HEK293 (cell line): ENCODE data around the gene KIAA0513.
"Not testable (repeated sequence)": the region's sequence is repeated elsewhere in the genome, so short reads cannot be mapped to it uniquely, and the experiment has no call there.

Experiments used
- CTCF ChIA-PET: fragments of 350-600 bp; formaldehyde crosslinking; extraction: SDS; loops from one replicate; lab custom pipeline; 2021; ENCODE audit warnings: antibody characterized with exemption; lab: Yijun Ruan, JAX
- POLR2A ChIA-PET: fragments of 300-600 bp; formaldehyde crosslinking; extraction: SDS; loops from one replicate; lab custom pipeline; 2020; ENCODE audit warnings: antibody characterized with exemption, inconsistent platforms; lab: Yijun Ruan, JAX
- H3K27ac ChIP-seq: fragments of 200-500 bp; sonication (Bioruptor generic); 2 replicates; pipeline ENCODE4 v1.5.1; 2014; ENCODE audit warnings: low read depth, low read length, control low read depth, inconsistent platforms; ENCODE audit errors: extremely low read depth
- H3K36me3 ChIP-seq, 2 experiments: fragments of 200-500 bp in 1 of 2; sonication (Bioruptor generic) in 1 of 2; 1 replicate in 1 of 2; 2 replicates in 1 of 2; pipeline ENCODE4 v1.5.1; 2014 to 2017; ENCODE audit warnings: inconsistent platforms in 2 of 2, low read length in 2 of 2; ENCODE audit not compliant: control insufficient read depth in 2 of 2, insufficient read depth in 1 of 2
- H3K4me1 ChIP-seq: fragments of 200-500 bp; sonication (Bioruptor generic); 2 replicates; pipeline ENCODE4 v1.5.1; 2014; ENCODE audit warnings: mild to moderate bottlenecking, low read length, inconsistent platforms; ENCODE audit not compliant: control insufficient read depth, insufficient read depth
- H3K4me3 ChIP-seq: 2 replicates; pipeline ENCODE4 v1.5.1; 2011; ENCODE audit warnings: low read depth, mild to moderate bottlenecking, control low read depth, low read length, moderate library complexity
- H3K9me3 ChIP-seq: fragments of 200-500 bp; sonication (Bioruptor generic); 2 replicates; pipeline ENCODE4 v1.5.1; 2014; ENCODE audit warnings: low read depth, low read length, inconsistent platforms; ENCODE audit not compliant: control insufficient read depth, insufficient read depth
- GLI2 ChIP-seq: fragments of 450-650 bp; formaldehyde crosslinking; IDR thresholded peaks from 2 replicates; pipeline ENCODE4; 2017; ENCODE audit warnings: missing biosample characterization, missing genetic modification characterization, low read depth, borderline replicate concordance
- HOXA7 ChIP-seq: sonication (generic); formaldehyde crosslinking; IDR thresholded peaks from 2 replicates; pipeline ENCODE4 v1.8.1; 2022; ENCODE audit warnings: missing genetic modification reagents, borderline replicate concordance
- ZFP41 ChIP-seq: fragments of 450-650 bp; formaldehyde crosslinking; IDR thresholded peaks from 2 replicates; pipeline ENCODE4 v1.5.1; 2016; ENCODE audit warnings: missing biosample characterization, missing genetic modification characterization, borderline replicate concordance
- ZFP69B ChIP-seq: fragments of 450-650 bp; formaldehyde crosslinking; IDR thresholded peaks from 2 replicates; pipeline ENCODE4 v1.5.1; 2016; ENCODE audit warnings: missing biosample characterization, missing genetic modification characterization
- ZIC2 ChIP-seq: fragments of 450-650 bp; formaldehyde crosslinking; IDR thresholded peaks from 2 replicates; pipeline ENCODE4 v1.5.1; 2016; ENCODE audit warnings: missing biosample characterization, missing genetic modification characterization
- ZNF221 ChIP-seq: fragments of 450-650 bp; formaldehyde crosslinking; IDR thresholded peaks from 2 replicates; pipeline ENCODE4 v1.5.1; 2017; ENCODE audit warnings: missing biosample characterization, missing genetic modification characterization, borderline replicate concordance
- ZNF248 ChIP-seq: fragments of 450-650 bp; formaldehyde crosslinking; IDR thresholded peaks from 2 replicates; pipeline ENCODE4 v1.5.1; 2017; ENCODE audit warnings: missing biosample characterization, missing genetic modification characterization
- ZNF274 ChIP-seq, 2 experiments: fragments of 200-500 bp in 1 of 2; fragments of 450-650 bp in 1 of 2; sonication (Bioruptor generic) in 1 of 2; formaldehyde crosslinking in 1 of 2; IDR thresholded peaks; 2 replicates each; pipeline versions ENCODE4 v1.5.1 to v1.6.1; 2014 to 2016; ENCODE audit warnings: borderline replicate concordance in 1 of 2, inconsistent platforms in 1 of 2, low read length in 1 of 2, missing biosample characterization in 1 of 2, missing genetic modification characterization in 1 of 2
- ZNF311 ChIP-seq: fragments of 450-650 bp; formaldehyde crosslinking; IDR thresholded peaks from 2 replicates; pipeline ENCODE4 v1.5.1; 2017; ENCODE audit warnings: missing biosample characterization, missing genetic modification characterization, borderline replicate concordance
- ZNF394 ChIP-seq: fragments of 450-650 bp; formaldehyde crosslinking; IDR thresholded peaks from 2 replicates; pipeline ENCODE4 v1.5.1; 2016; ENCODE audit warnings: missing biosample characterization, missing genetic modification characterization, mild to moderate bottlenecking, moderate library complexity, borderline replicate concordance
- ZNF555 ChIP-seq: fragments of 450-650 bp; formaldehyde crosslinking; conservative IDR thresholded peaks from 2 replicates; pipeline ENCODE4 v1.5.1; 2017; ENCODE audit warnings: missing biosample characterization, mild to moderate bottlenecking, missing genetic modification characterization, inconsistent platforms
- ZNF623 ChIP-seq: fragments of 450-650 bp; formaldehyde crosslinking; IDR thresholded peaks from 2 replicates; pipeline ENCODE4 v1.5.1; 2016; ENCODE audit warnings: missing biosample characterization, missing genetic modification characterization
- ZNF660 ChIP-seq: fragments of 450-650 bp; IDR thresholded peaks from 2 replicates; pipeline ENCODE4 v1.5.1; 2018; ENCODE audit warnings: missing biosample characterization, mild to moderate bottlenecking, missing genetic modification characterization
- TF ChIP-seq, protein P1 (sequence below): fragments of 450-650 bp; formaldehyde crosslinking; IDR thresholded peaks from 2 replicates; pipeline ENCODE4 v1.5.1; 2016; ENCODE audit warnings: missing biosample characterization, missing genetic modification characterization
- TF ChIP-seq, protein P2 (sequence below): fragments of 450-650 bp; formaldehyde crosslinking; IDR thresholded peaks from 2 replicates; pipeline ENCODE4 v1.5.1; 2017; ENCODE audit warnings: missing biosample characterization, mild to moderate bottlenecking, missing genetic modification characterization, moderate library complexity
- TF ChIP-seq, protein P3 (sequence below): fragments of 450-650 bp; formaldehyde crosslinking; IDR thresholded peaks from 2 replicates; pipeline ENCODE4 v1.5.1; 2016; ENCODE audit warnings: missing biosample characterization, missing genetic modification characterization, borderline replicate concordance
- TF ChIP-seq, protein P4 (sequence below): fragments of 450-650 bp; formaldehyde crosslinking; IDR thresholded peaks from 2 replicates; pipeline ENCODE4 v1.5.1; 2016; ENCODE audit warnings: missing biosample characterization, missing genetic modification characterization

Gene KIAA0513

DNA sequence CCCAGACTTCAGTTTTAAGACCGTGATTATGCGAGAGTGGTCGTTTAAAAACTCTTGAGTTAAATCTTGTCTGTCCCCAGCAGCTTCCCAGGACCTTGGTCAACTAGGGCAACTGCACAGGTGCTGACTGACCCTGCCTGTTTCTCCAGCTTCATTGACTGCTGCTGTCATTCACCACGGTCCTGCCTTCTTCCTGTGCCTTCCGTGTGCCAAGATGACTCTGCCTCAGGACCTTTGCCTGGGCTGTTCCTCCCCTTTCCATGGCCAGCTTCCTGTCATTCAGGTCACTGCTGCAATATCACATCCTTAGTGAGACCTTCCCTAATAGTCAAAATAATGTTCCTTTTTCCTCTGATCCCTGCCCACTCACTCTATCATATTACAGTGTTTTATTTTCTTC, 3.9 kb downstream of the KIAA0513 start:
- no peaks in the 10 kb centered on the region for H3K9me3 ChIP-seq
- H3K4me3 ChIP-seq, result no peak overlapping the region
- TF ChIP-seq ZNF623 (tag by site-specific recombination) (peak; percentile 61), ZNF311 (no peak), ZNF274 (IDR thresholded peaks at IDR 0.05; ENCODE audit: low read length) (no peak), ZNF274 (tag by site-specific recombination; IDR thresholded peaks at IDR 0.05; ENCODE audit: borderline replicate concordance) (no peak)
- ChIA-PET CTCF (interaction anchor here (0.6 kb wide), 1 partner anchor 17 kb away, joined by 4 read pairs; no protein-coding TSS in a partner anchor), POLR2A (no interaction called here)
- H3K4me1 ChIP-seq, result peaks cover 16% of the 10 kb centered on the region
- no peak overlapping the region for H3K27ac ChIP-seq
- H3K36me3 ChIP-seq, result peaks cover 0 to 6% of the 10 kb centered on the region in 2 experiments; a peak in 1 of 3 replicates

DNA sequence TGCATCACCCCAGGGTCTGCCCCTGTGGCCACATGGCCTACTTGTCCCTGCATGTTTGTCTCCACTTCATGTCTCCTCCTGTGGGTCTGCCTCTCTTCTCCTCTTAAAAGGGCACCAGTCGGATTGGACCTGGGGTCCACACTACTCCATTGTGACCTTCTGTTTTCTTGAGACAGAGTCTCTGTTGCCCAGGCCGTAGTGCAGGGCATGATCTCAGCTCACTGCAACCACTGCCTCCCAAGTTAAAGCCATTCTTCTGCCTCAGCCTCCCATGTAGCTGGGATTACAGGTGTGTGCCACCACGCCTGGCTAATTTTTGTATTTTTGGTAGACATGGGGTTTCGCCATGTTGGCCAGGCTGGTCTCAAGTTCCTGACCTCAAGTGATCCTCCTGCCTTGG, 4.6 kb downstream of the KIAA0513 start:
- POLR2A ChIA-PET, CTCF ChIA-PET: not testable (repeated sequence)

DNA sequence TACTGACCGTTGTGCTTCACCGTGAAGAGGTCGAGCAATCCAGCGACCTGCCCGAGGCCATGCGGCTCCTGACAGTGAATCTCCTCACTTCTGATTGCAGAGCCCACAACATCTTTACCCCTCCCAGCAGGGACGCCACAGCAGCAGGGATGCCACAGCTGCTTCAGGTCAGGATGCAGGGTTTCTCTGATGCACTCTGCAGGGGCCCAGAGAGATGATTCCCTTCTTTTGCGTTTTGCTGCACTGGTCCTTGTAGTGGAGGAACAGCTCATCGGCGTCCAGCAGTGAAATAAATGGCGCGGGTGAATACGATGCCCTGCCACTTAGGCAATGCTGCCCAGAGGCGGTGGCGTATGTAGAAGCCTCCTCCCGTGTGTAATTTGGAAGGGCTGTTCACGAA, 5.6 kb downstream of the KIAA0513 start:
- POLR2A ChIA-PET, result no interaction called here
- H3K27ac ChIP-seq, result no peak overlapping the region
- H3K4me3 ChIP-seq, result no peak overlapping the region
- H3K9me3 ChIP-seq, result no peaks in the 10 kb centered on the region
- no peak for TF ChIP-seq ZNF221
- peak; percentile 96 for TF ChIP-seq ZIC2
- no peak for TF ChIP-seq ZNF248
- peaks cover 19% of the 10 kb centered on the region for H3K4me1 ChIP-seq
- H3K36me3 ChIP-seq, result peaks cover 0 to 6% of the 10 kb centered on the region in 2 experiments; a peak in 1 of 3 replicates
- CTCF ChIA-PET, result no interaction called here

More for the DNA sequence above, 4.6 kb downstream of the KIAA0513 start:
- not testable (repeated sequence) for H3K4me3 ChIP-seq, H3K9me3 ChIP-seq, H3K36me3 ChIP-seq, H3K27ac ChIP-seq
- H3K4me1 ChIP-seq, result peaks cover 19% of the 10 kb centered on the region
- TF ChIP-seq, protein P1, sequence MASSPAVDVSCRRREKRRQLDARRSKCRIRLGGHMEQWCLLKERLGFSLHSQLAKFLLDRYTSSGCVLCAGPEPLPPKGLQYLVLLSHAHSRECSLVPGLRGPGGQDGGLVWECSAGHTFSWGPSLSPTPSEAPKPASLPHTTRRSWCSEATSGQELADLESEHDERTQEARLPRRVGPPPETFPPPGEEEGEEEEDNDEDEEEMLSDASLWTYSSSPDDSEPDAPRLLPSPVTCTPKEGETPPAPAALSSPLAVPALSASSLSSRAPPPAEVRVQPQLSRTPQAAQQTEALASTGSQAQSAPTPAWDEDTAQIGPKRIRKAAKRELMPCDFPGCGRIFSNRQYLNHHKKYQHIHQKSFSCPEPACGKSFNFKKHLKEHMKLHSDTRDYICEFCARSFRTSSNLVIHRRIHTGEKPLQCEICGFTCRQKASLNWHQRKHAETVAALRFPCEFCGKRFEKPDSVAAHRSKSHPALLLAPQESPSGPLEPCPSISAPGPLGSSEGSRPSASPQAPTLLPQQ (tag by site-specific recombination), result peak; percentile 92
- peak; percentile 69; the same call in 1 of the 2 replicates for TF ChIP-seq ZFP69B

DNA sequence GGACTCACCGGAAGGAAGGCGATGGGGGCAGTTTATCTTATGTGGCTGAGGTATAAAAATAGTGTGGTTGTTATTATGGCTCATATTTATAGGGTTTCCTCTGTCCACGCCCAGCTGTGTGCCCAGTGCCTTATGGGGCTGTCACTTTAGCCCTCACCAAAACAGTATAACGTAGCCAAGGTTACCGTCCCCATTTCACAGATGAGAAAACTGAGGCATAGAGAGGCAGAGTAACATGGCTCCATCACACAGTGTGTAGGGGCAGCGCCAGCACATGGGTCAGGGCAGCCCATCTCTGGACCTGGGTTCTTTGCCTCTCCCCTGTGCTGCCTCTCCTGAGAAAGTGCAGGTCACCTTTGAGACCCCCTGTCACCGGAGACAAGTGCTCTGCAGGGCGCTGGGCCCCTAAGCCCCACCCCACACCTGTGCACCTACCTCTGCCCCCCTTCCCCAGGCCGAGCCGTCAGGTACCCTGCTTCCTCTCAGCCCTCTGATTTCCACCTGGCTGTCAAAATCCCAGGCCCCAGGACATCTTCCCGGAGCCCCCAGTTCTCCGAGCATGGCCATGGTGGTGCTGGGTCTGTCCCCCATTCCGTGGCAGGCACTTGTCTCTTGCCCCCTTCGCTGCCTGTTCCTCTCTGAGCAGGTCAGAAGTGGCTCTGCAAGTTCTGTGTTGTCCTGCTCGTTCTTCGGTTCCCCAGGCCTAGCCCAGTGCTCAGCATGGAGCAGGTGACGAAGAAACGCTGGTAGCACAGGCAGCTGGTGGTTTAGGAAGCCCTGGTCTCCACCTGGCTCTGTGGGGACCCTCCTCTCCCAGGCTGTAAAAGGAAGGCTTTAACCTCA, 7.2 kb downstream of the KIAA0513 start:
- ChIA-PET CTCF (interaction anchor here (1.0 kb wide), 1 partner anchor 52 kb away, joined by 3 read pairs; no protein-coding TSS in a partner anchor), POLR2A (no interaction called here)
- TF ChIP-seq ZNF555 (tag by site-specific recombination), result no peak
- no peak for TF ChIP-seq ZNF660
- no peak for TF ChIP-seq ZFP41
- TF ChIP-seq GLI2 (tag by site-specific recombination), result no peak
- TF ChIP-seq, protein P2, sequence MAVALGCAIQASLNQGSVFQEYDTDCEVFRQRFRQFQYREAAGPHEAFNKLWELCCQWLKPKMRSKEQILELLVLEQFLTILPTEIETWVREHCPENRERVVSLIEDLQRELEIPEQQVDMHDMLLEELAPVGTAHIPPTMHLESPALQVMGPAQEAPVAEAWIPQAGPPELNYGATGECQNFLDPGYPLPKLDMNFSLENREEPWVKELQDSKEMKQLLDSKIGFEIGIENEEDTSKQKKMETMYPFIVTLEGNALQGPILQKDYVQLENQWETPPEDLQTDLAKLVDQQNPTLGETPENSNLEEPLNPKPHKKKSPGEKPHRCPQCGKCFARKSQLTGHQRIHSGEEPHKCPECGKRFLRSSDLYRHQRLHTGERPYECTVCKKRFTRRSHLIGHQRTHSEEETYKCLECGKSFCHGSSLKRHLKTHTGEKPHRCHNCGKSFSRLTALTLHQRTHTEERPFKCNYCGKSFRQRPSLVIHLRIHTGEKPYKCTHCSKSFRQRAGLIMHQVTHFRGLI (tag by site-specific recombination), result no peak
- no peak for TF ChIP-seq HOXA7 (CRISPR knock-in tag)
- TF ChIP-seq, protein P3, sequence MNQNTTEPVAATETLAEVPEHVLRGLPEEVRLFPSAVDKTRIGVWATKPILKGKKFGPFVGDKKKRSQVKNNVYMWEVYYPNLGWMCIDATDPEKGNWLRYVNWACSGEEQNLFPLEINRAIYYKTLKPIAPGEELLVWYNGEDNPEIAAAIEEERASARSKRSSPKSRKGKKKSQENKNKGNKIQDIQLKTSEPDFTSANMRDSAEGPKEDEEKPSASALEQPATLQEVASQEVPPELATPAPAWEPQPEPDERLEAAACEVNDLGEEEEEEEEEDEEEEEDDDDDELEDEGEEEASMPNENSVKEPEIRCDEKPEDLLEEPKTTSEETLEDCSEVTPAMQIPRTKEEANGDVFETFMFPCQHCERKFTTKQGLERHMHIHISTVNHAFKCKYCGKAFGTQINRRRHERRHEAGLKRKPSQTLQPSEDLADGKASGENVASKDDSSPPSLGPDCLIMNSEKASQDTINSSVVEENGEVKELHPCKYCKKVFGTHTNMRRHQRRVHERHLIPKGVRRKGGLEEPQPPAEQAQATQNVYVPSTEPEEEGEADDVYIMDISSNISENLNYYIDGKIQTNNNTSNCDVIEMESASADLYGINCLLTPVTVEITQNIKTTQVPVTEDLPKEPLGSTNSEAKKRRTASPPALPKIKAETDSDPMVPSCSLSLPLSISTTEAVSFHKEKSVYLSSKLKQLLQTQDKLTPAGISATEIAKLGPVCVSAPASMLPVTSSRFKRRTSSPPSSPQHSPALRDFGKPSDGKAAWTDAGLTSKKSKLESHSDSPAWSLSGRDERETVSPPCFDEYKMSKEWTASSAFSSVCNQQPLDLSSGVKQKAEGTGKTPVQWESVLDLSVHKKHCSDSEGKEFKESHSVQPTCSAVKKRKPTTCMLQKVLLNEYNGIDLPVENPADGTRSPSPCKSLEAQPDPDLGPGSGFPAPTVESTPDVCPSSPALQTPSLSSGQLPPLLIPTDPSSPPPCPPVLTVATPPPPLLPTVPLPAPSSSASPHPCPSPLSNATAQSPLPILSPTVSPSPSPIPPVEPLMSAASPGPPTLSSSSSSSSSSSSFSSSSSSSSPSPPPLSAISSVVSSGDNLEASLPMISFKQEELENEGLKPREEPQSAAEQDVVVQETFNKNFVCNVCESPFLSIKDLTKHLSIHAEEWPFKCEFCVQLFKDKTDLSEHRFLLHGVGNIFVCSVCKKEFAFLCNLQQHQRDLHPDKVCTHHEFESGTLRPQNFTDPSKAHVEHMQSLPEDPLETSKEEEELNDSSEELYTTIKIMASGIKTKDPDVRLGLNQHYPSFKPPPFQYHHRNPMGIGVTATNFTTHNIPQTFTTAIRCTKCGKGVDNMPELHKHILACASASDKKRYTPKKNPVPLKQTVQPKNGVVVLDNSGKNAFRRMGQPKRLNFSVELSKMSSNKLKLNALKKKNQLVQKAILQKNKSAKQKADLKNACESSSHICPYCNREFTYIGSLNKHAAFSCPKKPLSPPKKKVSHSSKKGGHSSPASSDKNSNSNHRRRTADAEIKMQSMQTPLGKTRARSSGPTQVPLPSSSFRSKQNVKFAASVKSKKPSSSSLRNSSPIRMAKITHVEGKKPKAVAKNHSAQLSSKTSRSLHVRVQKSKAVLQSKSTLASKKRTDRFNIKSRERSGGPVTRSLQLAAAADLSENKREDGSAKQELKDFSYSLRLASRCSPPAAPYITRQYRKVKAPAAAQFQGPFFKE, result no peak
- no peak for TF ChIP-seq ZNF394 (tag by site-specific recombination)
- TF ChIP-seq, protein P4, sequence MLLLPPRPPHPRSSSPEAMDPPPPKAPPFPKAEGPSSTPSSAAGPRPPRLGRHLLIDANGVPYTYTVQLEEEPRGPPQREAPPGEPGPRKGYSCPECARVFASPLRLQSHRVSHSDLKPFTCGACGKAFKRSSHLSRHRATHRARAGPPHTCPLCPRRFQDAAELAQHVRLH (tag by site-specific recombination), result no peak

More for the DNA sequence above, 7.2 kb downstream of the KIAA0513 start:
- no peak overlapping the region for H3K4me3 ChIP-seq
- peaks cover 0 to 6% of the 10 kb centered on the region in 2 experiments; a peak in 1 of 3 replicates for H3K36me3 ChIP-seq
- H3K9me3 ChIP-seq, result no peaks in the 10 kb centered on the region
- H3K4me1 ChIP-seq, result peaks cover 5% of the 10 kb centered on the region
- no peak overlapping the region for H3K27ac ChIP-seq
